HCT116 (cell line): Measurements from ENCODE around the gene TCF7. TPM values are rescaled to one million over a fixed set of nuclear protein-coding genes. Genes with fewer than 3 reads are reported as not detected.

Source experiments
- ATAC-seq: fragments of 200-7000 bp; cut with Tn5 transposase; 2 replicates; pipeline ENCODE4 v1.9.1; 2020; ENCODE audit warnings: mild to moderate bottlenecking, moderate library complexity
- BruUV-seq: library from RNA; stranded (reverse); fragments of 400-500 nt; replicated peaks from 2 replicates; lab custom pipeline; 2021; lab: Mats Ljungman, UMichigan
- CTCF ChIA-PET: fragments of 300-600 bp; sonication (Branson Sonifier 250); formaldehyde crosslinking; loops from one replicate; lab custom pipeline; 2021; ENCODE audit warnings: antibody characterized with exemption; lab: Charles Lee
- POLR2A ChIA-PET: fragments of 300-600, 350-600 bp; sonication (Branson Sonifier 250); formaldehyde crosslinking; loops from one replicate; lab custom pipeline; 2021; ENCODE audit warnings: antibody characterized with exemption; lab: Charles Lee
- RAD21 ChIA-PET, 2 experiments: fragments of 300-600 bp; sonication (Branson Sonifier 250); formaldehyde crosslinking; loops; one replicate each; lab custom pipeline; 2023; ENCODE audit warnings: low total read pairs in 2 of 2; ENCODE audit not compliant: uncharacterized antibody in 2 of 2, unreplicated experiment in 2 of 2, low non-redundant PET in 1 of 2; lab: Charles Lee
- DNase-seq: peaks from one replicate; pipeline ENCODE4 v3.0.0-alpha.2; 2010; ENCODE audit warnings: low read depth, low spot score
- H2AFZ ChIP-seq: fragments of 200-600 bp; shearing (Covaris generic), sonication (generic); 2 replicates; pipeline ENCODE4 v1.6.1; 2017; ENCODE audit warnings: low read depth, mixed run types, mixed read lengths, antibody characterized with exemption, low read length; ENCODE audit not compliant: poor library complexity, severe bottlenecking
- H3K27ac ChIP-seq: 2 replicates; pipeline ENCODE4 v1.5.1; 2012; ENCODE audit warnings: low read depth, low read length
- H3K27me3 ChIP-seq: fragments of 200-600 bp; sonication (generic); 2 replicates; pipeline ENCODE4 v1.6.1; 2016; ENCODE audit warnings: mixed run types, low read length, mixed read lengths; ENCODE audit not compliant: insufficient read depth
- H3K36me3 ChIP-seq, 2 experiments: fragments of 200-500 bp in 1 of 2; fragments of 200-600 bp in 1 of 2; sonication (Bioruptor generic) in 1 of 2; sonication (generic) in 1 of 2; 2 replicates each; pipeline versions ENCODE4 v1.5.1 to v1.6.1; 2014 to 2016; ENCODE audit warnings: low read length in 2 of 2, inconsistent platforms in 1 of 2, mixed read lengths in 1 of 2, mixed run types in 1 of 2; ENCODE audit not compliant: insufficient read depth in 2 of 2, control insufficient read depth in 1 of 2
- H3K4me1 ChIP-seq, 2 experiments: fragments of 200-600 bp in 1 of 2; sonication (generic) in 1 of 2; 2 replicates each; pipeline versions ENCODE4 v1.5.1 to v1.6.1; 2012 to 2017; ENCODE audit warnings: low read length in 2 of 2, inconsistent platforms in 1 of 2, mild to moderate bottlenecking in 1 of 2, mixed read lengths in 1 of 2, mixed run types in 1 of 2, moderate library complexity in 1 of 2; ENCODE audit not compliant: insufficient read depth in 2 of 2, control insufficient read depth in 1 of 2
- H3K4me2 ChIP-seq: fragments of 200-600 bp; sonication (generic); 2 replicates; pipeline ENCODE4 v1.6.1; 2017; ENCODE audit warnings: mixed run types, low read length, mixed read lengths
- H3K4me3 ChIP-seq, 2 experiments: fragments of 200-600 bp in 1 of 2; sonication (generic) in 1 of 2; replicated peaks in 1 of 2; 2 replicates each; pipeline ENCODE4 v1.5.1; 2011 to 2016; ENCODE audit warnings: low read length in 2 of 2, control low read depth in 1 of 2, low read depth in 1 of 2, mild to moderate bottlenecking in 1 of 2, mixed read lengths in 1 of 2, mixed run types in 1 of 2
- H3K79me2 ChIP-seq: fragments of 200-600 bp; sonication (generic); 2 replicates; pipeline ENCODE4 v1.6.1; 2017; ENCODE audit warnings: mild to moderate bottlenecking, mixed run types, low read length, moderate library complexity, mixed read lengths; ENCODE audit not compliant: insufficient read depth
- H3K9ac ChIP-seq: fragments of 200-600 bp; sonication (generic); 2 replicates; pipeline ENCODE4 v1.6.1; 2016; ENCODE audit warnings: low read length, mixed read lengths
- H3K9me2 ChIP-seq: fragments of 200-600 bp; sonication (generic), shearing (Covaris generic); 2 replicates; pipeline ENCODE4 v1.6.1; 2017; ENCODE audit warnings: mixed run types, mild to moderate bottlenecking, moderate library complexity; ENCODE audit not compliant: insufficient read depth
- H3K9me3 ChIP-seq, 2 experiments: fragments of 200-500 bp in 1 of 2; fragments of 200-600 bp in 1 of 2; sonication (Bioruptor generic) in 1 of 2; sonication (generic) in 1 of 2; 2 replicates each; pipeline ENCODE4 v1.6.1; 2014 to 2017; ENCODE audit warnings: low read length in 2 of 2, mixed read lengths in 2 of 2, inconsistent platforms in 1 of 2, low read depth in 1 of 2, mild to moderate bottlenecking in 1 of 2, mixed run types in 1 of 2, moderate library complexity in 1 of 2; ENCODE audit not compliant: control insufficient read depth in 1 of 2, insufficient read depth in 1 of 2
- H4K20me1 ChIP-seq: fragments of 200-600 bp; sonication (generic), shearing (Covaris generic); 2 replicates; pipeline ENCODE4 v1.6.1; 2017; ENCODE audit warnings: mixed run types, mild to moderate bottlenecking, moderate library complexity; ENCODE audit not compliant: insufficient read depth
- ATF3 ChIP-seq: IDR thresholded peaks from 2 replicates; pipeline ENCODE4 v1.6.1; 2012
- CEBPB ChIP-seq: IDR thresholded peaks from 2 replicates; pipeline ENCODE4 v1.6.1; 2012; ENCODE audit warnings: low read depth
- CTCF ChIP-seq, 3 experiments: fragments of 200-600 bp in 1 of 3; sonication (generic) in 1 of 3; IDR thresholded peaks in 2 of 3; conservative IDR thresholded peaks in 1 of 3; 2 replicates each; pipeline ENCODE4 v1.5.1; 2012 to 2017; ENCODE audit warnings: low read depth in 2 of 3, low read length in 2 of 3, antibody characterized with exemption in 1 of 3, borderline replicate concordance in 1 of 3, control low read depth in 1 of 3, mild to moderate bottlenecking in 1 of 3, mixed read lengths in 1 of 3, mixed run types in 1 of 3, moderate library complexity in 1 of 3; ENCODE audit not compliant: insufficient read depth in 1 of 3
- ELF1 ChIP-seq: IDR thresholded peaks from 2 replicates; pipeline ENCODE4 v1.6.1; 2012; ENCODE audit warnings: low read depth, borderline replicate concordance
- EZH2 ChIP-seq: fragments of 200-600 bp; sonication (generic); IDR thresholded peaks from 2 replicates; pipeline ENCODE4 v1.6.1; 2017; ENCODE audit warnings: antibody characterized with exemption, mixed run types
- EZH2phosphoT487 ChIP-seq: fragments of 200-600 bp; IDR thresholded peaks from 2 replicates; pipeline ENCODE4 v1.6.1; 2018; ENCODE audit warnings: antibody characterized with exemption, borderline replicate concordance
- MAX ChIP-seq: IDR thresholded peaks from 2 replicates; pipeline ENCODE4 v1.6.1; 2012
- RAD21 ChIP-seq: IDR thresholded peaks from 2 replicates; pipeline ENCODE4 v1.6.1; 2012; ENCODE audit warnings: low read depth, mild to moderate bottlenecking
- SRF ChIP-seq: IDR thresholded peaks from 2 replicates; pipeline ENCODE4 v1.6.1; 2012; ENCODE audit warnings: low read depth
- YY1 ChIP-seq: IDR thresholded peaks from 2 replicates; pipeline ENCODE4 v1.6.1; 2011; ENCODE audit warnings: low read length, low read depth, moderate library complexity, mild to moderate bottlenecking; ENCODE audit not compliant: insufficient replicate concordance; ENCODE audit errors: extremely low read depth
- ZFX ChIP-seq: fragments of 450-650 bp; IDR thresholded peaks from 2 replicates; pipeline ENCODE4 v1.6.1; 2017
- ZNF274 ChIP-seq: fragments of 200-500 bp; sonication (Bioruptor generic); IDR thresholded peaks from 2 replicates; pipeline ENCODE4 v1.6.1; 2014; ENCODE audit warnings: mild to moderate bottlenecking, low read depth, low read length, inconsistent platforms
- intact Hi-C: fragments of 100-400 bp; cut with micrococcal nuclease; formaldehyde crosslinking; loops from 2 replicates; pipeline ENCODE4 v1.10.0; 2022
- total RNA-seq: library from RNA; stranded (reverse); gene quantifications from one replicate; pipeline ENCODE4 v1.2.1, GENCODE V29; 2021; ENCODE audit not compliant: unreplicated experiment

Gene TCF7
- total RNA-seq, 1 experiment from 2014 or later: 17.8 TPM

- ChIA-PET RAD21 (no interaction called here), POLR2A (no interaction called here), CTCF (interaction anchor here (1.4 to 1.6 kb wide), 2 partner anchors 10 to 12 kb away, joined by 3 to 4 read pairs; no protein-coding TSS in a partner anchor)
- no peaks in the 10 kb centered on the region for H4K20me1 ChIP-seq
- no peak for DNase-seq
- no peak for ATAC-seq
- no peak overlapping the region for H3K4me2 ChIP-seq
- H3K9me3 ChIP-seq: no peaks in the 10 kb centered on the region
- H2AFZ ChIP-seq: no peak overlapping the region
- peaks cover 0 to 2% of the 10 kb centered on the region in 2 experiments; a peak in 1 of 4 replicates for H3K36me3 ChIP-seq
- H3K27ac ChIP-seq: no peak overlapping the region
- intact Hi-C loops: loop anchor here (5.0 kb wide), 1 partner anchor 91 kb away; no protein-coding TSS in a partner anchor
- 0 out of 2 replicates have a peak, but pooled peaks cover 5% of the 10 kb centered on the region for H3K79me2 ChIP-seq
- H3K4me1 ChIP-seq: peaks cover 22 to 33% of the 10 kb centered on the region in 2 experiments
- H3K27me3 ChIP-seq: no peaks in the 10 kb centered on the region
- H3K9ac ChIP-seq: no peak overlapping the region
- TF ChIP-seq EZH2 (no peak), ELF1 (no peak), RAD21 (no peak), EZH2phosphoT487 (no peak), CEBPB (no peak)
- no peaks in the 10 kb centered on the region for H3K9me2 ChIP-seq
- H3K4me3 ChIP-seq: no peak overlapping the region
- BruUV-seq: no TSS peak
Observed at GRCh38 chr5:134128648-134128995, 14.1 kb downstream of the TCF7 start.

- ChIA-PET POLR2A (interaction anchor here (0.6 kb wide), 1 partner anchor 15 kb away, joined by 3 read pairs; the partner anchor contains the start of gene TCF7), RAD21 (no interaction called here), CTCF (interaction anchor here (1.4 to 1.6 kb wide), 2 partner anchors 9 to 11 kb away, joined by 3 to 4 read pairs; no protein-coding TSS in a partner anchor)
- H4K20me1 ChIP-seq: no peaks in the 10 kb centered on the region
- no peaks in the 10 kb centered on the region for H3K9me3 ChIP-seq
- no peak overlapping the region for H3K4me3 ChIP-seq
- no peak for DNase-seq
- H3K79me2 ChIP-seq: 0 out of 2 replicates have a peak, but pooled peaks cover 5% of the 10 kb centered on the region
- H3K27ac ChIP-seq: no peak overlapping the region
- TF ChIP-seq RAD21 (no peak), ZFX (no peak), CTCF (IDR thresholded peaks at IDR 0.05 in 2 of 3, conservative IDR thresholded peaks at IDR 0.05 in 1 of 3; ENCODE audit: borderline replicate concordance in 1 of 3, insufficient read depth in 1 of 3, low read depth in 2 of 3, low read length in 2 of 3) (no peak), CEBPB (no peak), YY1 (no peak), MAX (no peak), ZNF274 (no peak), SRF (no peak), ATF3 (no peak)
- BruUV-seq: no TSS peak
- peaks cover 17 to 23% of the 10 kb centered on the region in 2 experiments for H3K4me1 ChIP-seq
- intact Hi-C loops: loop anchor here (5.0 kb wide), 1 partner anchor 92 kb away; no protein-coding TSS in a partner anchor
- peaks cover 0 to 4% of the 10 kb centered on the region in 2 experiments; a peak in 1 of 4 replicates for H3K36me3 ChIP-seq
- no peaks in the 10 kb centered on the region for H3K27me3 ChIP-seq
- H3K9ac ChIP-seq: no peak overlapping the region
- no peaks in the 10 kb centered on the region for H3K9me2 ChIP-seq
- no peak for ATAC-seq
- H2AFZ ChIP-seq: no peak overlapping the region
- no peak overlapping the region for H3K4me2 ChIP-seq
Observed at GRCh38 chr5:134129411-134130238, 15.1 kb downstream of the TCF7 start.
